ENCODE data around the gene DSG2. TPM values are rescaled to one million over a fixed set of nuclear protein-coding genes. Genes with fewer than 3 reads are reported as not detected.

The DSG2 gene
- polyA plus RNA-seq, 3 donors, result not detected

- peaks cover 0 to 2% of the 10 kb centered on the region in 2 donors for H3K27me3 ChIP-seq (ENCODE audit: control insufficient read depth in 2 of 2, insufficient read depth in 2 of 2, low read length in 2 of 2)
- Mint-ChIP-seq H3K36me3 (no peaks in the 10 kb centered on the region), H3K27ac (peak overlapping the region in 1 of 7 donors; percentile 37), H3K9me3 (peaks cover 0 to 4% (median 1%) of the 10 kb centered on the region in 7 donors), H3K27me3 (ENCODE audit: low read depth in 3 of 3) (peaks cover 2 to 4% (median 3%) of the 10 kb centered on the region in 3 donors), H3K4me3 (no peak overlapping the region), H3K4me1 (no peaks in the 10 kb centered on the region)
- WGBS (ENCODE audit: insufficient coverage), result 93% methylated on average over 8 of the region's 9 CpGs
- H4K20me1 ChIP-seq (ENCODE audit: insufficient read depth, low read length), result no peaks in the 10 kb centered on the region
- no peak overlapping the region for H3K4me2 ChIP-seq (replicated peaks; ENCODE audit: extremely low read depth, low read length, poor library complexity, severe bottlenecking)
- no peaks in the 10 kb centered on the region for H3K79me2 ChIP-seq (ENCODE audit: insufficient read depth, low read length)
- no peaks in the 10 kb centered on the region for H3K36me3 ChIP-seq (replicated peaks in 1 of 2; ENCODE audit: control insufficient read depth in 1 of 2, insufficient read depth in 2 of 2, low read length in 2 of 2)
- no peak overlapping the region for H3K9ac ChIP-seq (ENCODE audit: insufficient read depth, low read length, poor library complexity, severe bottlenecking)
- H3K27ac ChIP-seq (ENCODE audit: low read depth in 1 of 2, low read length in 2 of 2), result no peak overlapping the region
- no peaks in the 10 kb centered on the region for H3K9me3 ChIP-seq (replicated peaks in 1 of 2; ENCODE audit: control insufficient read depth in 1 of 2, insufficient read depth in 1 of 2, low read length in 2 of 2)
- H3K4me1 ChIP-seq (ENCODE audit: control insufficient read depth in 1 of 2, insufficient read depth in 2 of 2, low read length in 2 of 2), result no peaks in the 10 kb centered on the region
- TF ChIP-seq CTCF (IDR thresholded peaks at IDR 0.05), result no peak
- H3K4me3 ChIP-seq (replicated peaks in 1 of 3; ENCODE audit: low read depth in 2 of 3, low read length in 3 of 3), result no peak overlapping the region
- H2AFZ ChIP-seq (ENCODE audit: insufficient read depth, low read depth, low read length, poor library complexity, severe bottlenecking), result no peak overlapping the region
- intact Hi-C loops (cut with micrococcal nuclease), result no loop called here
- no peak for DNase-seq
These were observed 10.5 kb upstream of the DSG2 start for GRCh38 chr18:31487246-31488015.

GRCh38 chr18:31489311-31489710, 8.7 kb upstream of the DSG2 start:
- no peak for DNase-seq
- Mint-ChIP-seq H3K4me1 (no peaks in the 10 kb centered on the region), H3K4me3 (no peak overlapping the region), H3K27ac (peak overlapping the region in 1 of 7 donors; percentile 2), H3K27me3 (ENCODE audit: low read depth in 3 of 3) (peaks cover 2 to 4% (median 3%) of the 10 kb centered on the region in 3 donors), H3K36me3 (no peaks in the 10 kb centered on the region), H3K9me3 (peaks cover 0 to 4% (median 2%) of the 10 kb centered on the region in 7 donors)
- Histone ChIP-seq H3K27ac (ENCODE audit: low read depth in 1 of 2, low read length in 2 of 2) (no peak overlapping the region), H3K79me2 (ENCODE audit: insufficient read depth, low read length) (no peaks in the 10 kb centered on the region), H3K36me3 (replicated peaks in 1 of 2; ENCODE audit: control insufficient read depth in 1 of 2, insufficient read depth in 2 of 2, low read length in 2 of 2) (no peaks in the 10 kb centered on the region), H3K27me3 (ENCODE audit: control insufficient read depth in 2 of 2, insufficient read depth in 2 of 2, low read length in 2 of 2) (peaks cover 0 to 2% of the 10 kb centered on the region in 2 donors), H2AFZ (ENCODE audit: insufficient read depth, low read depth, low read length, poor library complexity, severe bottlenecking) (no peak overlapping the region), H3K9me3 (replicated peaks in 1 of 2; ENCODE audit: control insufficient read depth in 1 of 2, insufficient read depth in 1 of 2, low read length in 2 of 2) (no peaks in the 10 kb centered on the region), H3K4me1 (ENCODE audit: control insufficient read depth in 1 of 2, insufficient read depth in 2 of 2, low read length in 2 of 2) (no peaks in the 10 kb centered on the region), H3K4me3 (replicated peaks in 1 of 3; ENCODE audit: low read depth in 2 of 3, low read length in 3 of 3) (no peak overlapping the region), H3K9ac (ENCODE audit: insufficient read depth, low read length, poor library complexity, severe bottlenecking) (no peak overlapping the region), H4K20me1 (ENCODE audit: insufficient read depth, low read length) (no peaks in the 10 kb centered on the region), H3K4me2 (replicated peaks; ENCODE audit: extremely low read depth, low read length, poor library complexity, severe bottlenecking) (no peak overlapping the region)
- TF ChIP-seq CTCF (IDR thresholded peaks at IDR 0.05), result no peak
- intact Hi-C loops (cut with micrococcal nuclease), result no loop called here
- WGBS (ENCODE audit: insufficient coverage), result 100% methylated on average over 1 of the region's 1 CpG

All from CD14-positive monocyte (primary cell).